SK-N-SH (cell line): Measurements from ENCODE around the gene NUP50. TPM values are rescaled to one million over a fixed set of nuclear protein-coding genes. Genes with fewer than 3 reads are reported as not detected.
A peak's percentile ranks its signal among the peaks of the same experiment; 100 is the strongest.

Experiments used
- CTCF ChIA-PET: fragments of 300-600, 350-600 bp; formaldehyde crosslinking; extraction: SDS; loops from one replicate; lab custom pipeline; 2021; lab: Yijun Ruan, JAX
- POLR2A ChIA-PET: fragments of 350-600 bp; sonication (Branson Sonifier 250); formaldehyde crosslinking; extraction: SDS; loops from one replicate; lab custom pipeline; 2020; ENCODE audit warnings: antibody characterized with exemption, inconsistent platforms; lab: Yijun Ruan, JAX
- DNase-seq: peaks from one replicate; pipeline ENCODE4 v3.0.0; 2012
- H2AFZ ChIP-seq: fragments of 200-600 bp; sonication (generic); 2 replicates; pipeline ENCODE4 v1.8.1; 2016; ENCODE audit warnings: antibody characterized with exemption, mild to moderate bottlenecking, low read depth
- H3F3A ChIP-seq: fragments of 200-600 bp; sonication (generic); replicated peaks from 2 replicates; pipeline ENCODE3; 2016; ENCODE audit warnings: antibody characterized with exemption, mild to moderate bottlenecking; ENCODE audit not compliant: insufficient read depth
- H3K27ac ChIP-seq, 2 experiments: fragments of 200-500 bp in 1 of 2; fragments of 200-600 bp in 1 of 2; sonication (Bioruptor generic) in 1 of 2; sonication (generic), shearing (Covaris generic) in 1 of 2; 2 replicates each; pipeline versions ENCODE4 v1.5.1 to v1.6.1; 2014 to 2016; ENCODE audit warnings: low read depth in 2 of 2, inconsistent platforms in 1 of 2, low read length in 1 of 2, mild to moderate bottlenecking in 1 of 2, mixed read lengths in 1 of 2
- H3K27me3 ChIP-seq: fragments of 200-600 bp; sonication (generic), shearing (Covaris generic); 2 replicates; pipeline ENCODE4 v1.6.1; 2016; ENCODE audit warnings: mixed run types; ENCODE audit not compliant: insufficient read depth
- H3K36me3 ChIP-seq, 2 experiments: fragments of 200-500 bp in 1 of 2; fragments of 200-600 bp in 1 of 2; sonication (Bioruptor generic) in 1 of 2; sonication (generic) in 1 of 2; replicated peaks in 1 of 2; 2 replicates each; pipeline versions ENCODE3 to v1.5.1; 2014 to 2016; ENCODE audit warnings: low read length in 1 of 2, mild to moderate bottlenecking in 1 of 2; ENCODE audit not compliant: insufficient read depth in 2 of 2, control insufficient read depth in 1 of 2
- H3K4me1 ChIP-seq, 2 experiments: fragments of 200-500 bp in 1 of 2; fragments of 200-600 bp in 1 of 2; sonication (Bioruptor generic) in 1 of 2; sonication (generic), shearing (Covaris generic) in 1 of 2; 2 replicates each; pipeline versions ENCODE4 v1.5.1 to v1.6.1; 2014 to 2016; ENCODE audit warnings: low read depth in 1 of 2, low read length in 1 of 2, mixed run types in 1 of 2; ENCODE audit not compliant: insufficient read depth in 2 of 2, control insufficient read depth in 1 of 2
- H3K4me2 ChIP-seq: fragments of 200-600 bp; sonication (generic), shearing (Covaris generic); 2 replicates; pipeline ENCODE4 v1.6.1; 2017; ENCODE audit warnings: mixed run types
- H3K4me3 ChIP-seq, 2 experiments: fragments of 200-500 bp in 1 of 2; fragments of 200-600 bp in 1 of 2; sonication (Bioruptor generic) in 1 of 2; sonication (generic), shearing (Covaris generic) in 1 of 2; 2 replicates each; pipeline versions ENCODE4 v1.5.1 to v1.8.1; 2014 to 2016; ENCODE audit warnings: low read depth in 2 of 2, inconsistent platforms in 1 of 2, low read length in 1 of 2, mild to moderate bottlenecking in 1 of 2, mixed read lengths in 1 of 2, moderate library complexity in 1 of 2
- H3K79me2 ChIP-seq: fragments of 200-600 bp; sonication (generic); 2 replicates; pipeline ENCODE4 v1.8.1; 2017; ENCODE audit warnings: mild to moderate bottlenecking; ENCODE audit not compliant: insufficient read depth
- H3K9ac ChIP-seq: fragments of 200-600 bp; sonication (generic); 2 replicates; pipeline ENCODE4 v1.6.1; 2017; ENCODE audit warnings: mixed run types
- H3K9me2 ChIP-seq: fragments of 200-600 bp; sonication (generic); 2 replicates; pipeline ENCODE4 v1.6.1; 2017; ENCODE audit warnings: mixed run types
- H3K9me3 ChIP-seq: fragments of 200-600 bp; sonication (generic); 2 replicates; pipeline ENCODE4 v1.6.1; 2017; ENCODE audit warnings: mixed run types, mild to moderate bottlenecking, moderate library complexity
- H4K20me1 ChIP-seq: fragments of 200-600 bp; sonication (generic); 2 replicates; pipeline ENCODE4 v1.6.1; 2017; ENCODE audit warnings: mild to moderate bottlenecking, mixed run types; ENCODE audit not compliant: insufficient read depth
- EP300 ChIP-seq, 2 experiments: IDR thresholded peaks; 2 replicates each; pipeline versions ENCODE4 v1.4.0 to v1.6.1; 2012; ENCODE audit warnings: borderline replicate concordance in 1 of 2, low read depth in 1 of 2, low read length in 1 of 2
- EZH2phosphoT487 ChIP-seq: fragments of 200-600 bp; sonication (generic); IDR thresholded peaks from 2 replicates; pipeline ENCODE4 v1.6.1; 2017; ENCODE audit warnings: low read depth, mixed run types, mild to moderate bottlenecking, antibody characterized with exemption, moderate library complexity, borderline replicate concordance
- FOXJ3 ChIP-seq: sonication (generic); formaldehyde crosslinking; IDR thresholded peaks from 2 replicates; pipeline ENCODE4 v1.5.1; 2020; ENCODE audit warnings: mild to moderate bottlenecking, missing genetic modification reagents
- IRF3 ChIP-seq: fragments of 150-350 bp; IDR thresholded peaks from 2 replicates; pipeline ENCODE4 v1.6.1; 2016; ENCODE audit warnings: mild to moderate bottlenecking, low read depth, low read length
- MEF2A ChIP-seq: IDR thresholded peaks from 2 replicates; pipeline ENCODE4 v1.4.0; 2012; ENCODE audit warnings: low read depth, borderline replicate concordance
- NFIC ChIP-seq: IDR thresholded peaks from 2 replicates; pipeline ENCODE4 v1.4.0; 2012; ENCODE audit warnings: borderline replicate concordance
- NRF1 ChIP-seq: IDR thresholded peaks from 2 replicates; pipeline ENCODE4 v1.6.1; 2012; ENCODE audit warnings: low read depth, mild to moderate bottlenecking, low read length
- POLR2AphosphoS5 ChIP-seq: IDR thresholded peaks from 2 replicates; pipeline ENCODE4 v1.6.1; 2012; ENCODE audit warnings: low read depth, low read length
- RXRA ChIP-seq: IDR thresholded peaks from 2 replicates; pipeline ENCODE4 v1.4.0; 2012; ENCODE audit warnings: low read depth, mild to moderate bottlenecking, borderline replicate concordance
- SIN3A ChIP-seq: IDR thresholded peaks from 2 replicates; pipeline ENCODE4 v1.6.1; 2012; ENCODE audit warnings: low read depth, mild to moderate bottlenecking, low read length, moderate library complexity, borderline replicate concordance
- SMC3 ChIP-seq: IDR thresholded peaks from 2 replicates; pipeline ENCODE4 v1.6.1; 2012; ENCODE audit warnings: low read depth, low read length, improper control_type of control experiment
- TAF1 ChIP-seq: IDR thresholded peaks from 2 replicates; pipeline ENCODE4 v1.6.1; 2012; ENCODE audit warnings: low read depth, mild to moderate bottlenecking, low read length, moderate library complexity, borderline replicate concordance
- TEAD4 ChIP-seq: IDR thresholded peaks from 2 replicates; pipeline ENCODE4 v1.4.0; 2012; ENCODE audit warnings: mild to moderate bottlenecking, borderline replicate concordance; ENCODE audit not compliant: insufficient read depth
- YY1 ChIP-seq: IDR thresholded peaks from 2 replicates; pipeline ENCODE4 v1.4.0; 2012; ENCODE audit warnings: low read depth, mild to moderate bottlenecking
- WGBS: methylation state at CpG from one replicate; pipeline ENCODE4 v1.1.6; 2017; ENCODE audit warnings: low lambda C conversion rate; 5-methylcytosine and 5-hydroxymethylcytosine counted together
- polyA plus RNA-seq, 3 experiments: library from polyadenylated mRNA; depleted of rRNA; stranded (reverse); fragments of >200 nt; gene quantifications; 2 replicates each; pipeline ENCODE4 v1.2.3, GENCODE V29; 2012
- TF ChIP-seq, protein P1 (sequence below): fragments of 150-350 bp; IDR thresholded peaks from 2 replicates; pipeline ENCODE4 v1.6.1; 2017; ENCODE audit warnings: antibody characterized with exemption, low read length, low read depth, borderline replicate concordance
- TF ChIP-seq, protein P2 (sequence below): IDR thresholded peaks from 2 replicates; pipeline ENCODE4 v1.4.0; 2012; ENCODE audit warnings: low read depth, borderline replicate concordance
- TF ChIP-seq, protein P3 (sequence below): IDR thresholded peaks from 2 replicates; pipeline ENCODE4 v1.4.0; 2012; ENCODE audit warnings: low read depth

Gene NUP50
- polyA plus RNA-seq, 1 of the 3 experiments (the other 2 are of a cell fraction) = 4.7 TPM

DNA sequence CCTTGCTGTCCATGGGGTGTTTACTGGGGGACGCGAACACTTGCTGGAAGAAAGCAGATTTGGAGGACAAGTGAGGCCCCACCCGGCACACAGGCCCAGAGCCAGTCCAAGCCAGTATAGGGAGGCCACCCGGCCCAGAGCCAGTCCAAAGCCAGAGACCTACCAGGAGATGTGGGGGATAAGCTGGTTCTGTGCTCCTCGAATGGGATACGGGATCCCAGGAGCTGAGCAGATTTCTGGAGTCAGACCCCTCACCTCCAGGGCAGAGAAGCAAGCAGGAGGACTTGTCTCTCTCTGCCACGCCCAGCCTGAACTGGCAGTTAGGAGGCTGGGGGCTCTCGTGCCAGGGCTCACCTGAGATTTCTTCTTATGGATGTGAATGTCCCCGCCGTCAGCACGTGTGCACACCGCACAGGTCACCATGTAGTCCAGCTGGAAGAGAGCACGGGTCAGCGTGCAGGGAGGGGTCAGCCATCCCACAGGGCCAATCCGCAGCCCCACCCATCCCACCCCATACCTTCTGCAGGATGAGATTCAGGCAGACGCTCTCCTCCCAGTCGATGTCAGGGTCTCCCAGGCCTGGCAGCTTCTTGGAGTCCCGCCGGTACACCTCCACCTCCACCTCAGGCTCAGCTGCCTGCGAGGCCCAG is 41.7 kb downstream of the NUP50 start:
- Histone ChIP-seq H3K4me2 (no peak overlapping the region), H3K4me1 (peaks cover 7 to 18% of the 10 kb centered on the region in 2 experiments; a peak in 2 of 4 replicates), H3K9me2 (no peaks in the 10 kb centered on the region), H3K9me3 (no peaks in the 10 kb centered on the region), H3K27me3 (no peaks in the 10 kb centered on the region), H3K9ac (no peak overlapping the region), H3K4me3 (no peak overlapping the region), H3K27ac (no peak overlapping the region), H4K20me1 (peaks cover 11% of the 10 kb centered on the region; the same call in 1 of the 2 replicates), H3K79me2 (peaks cover 13% of the 10 kb centered on the region), H2AFZ (no peak overlapping the region), H3F3A (peaks cover 4% of the 10 kb centered on the region), H3K36me3 (peaks cover 7 to 42% of the 10 kb centered on the region in 2 experiments)
- CTCF ChIA-PET = no interaction called here
- TF ChIP-seq NRF1 (no peak), YY1 (no peak), IRF3 (no peak), TEAD4 (no peak), NFIC (no peak), RXRA (no peak), FOXJ3 (no peak), TAF1 (no peak), MEF2A (no peak), SIN3A (no peak), EP300 (IDR thresholded peaks at IDR 0.05; ENCODE audit: borderline replicate concordance in 1 of 2, low read depth in 1 of 2, low read length in 1 of 2) (no peak), POLR2AphosphoS5 (no peak), SMC3 (no peak), EZH2phosphoT487 (no peak)
- TF ChIP-seq, protein P1, sequence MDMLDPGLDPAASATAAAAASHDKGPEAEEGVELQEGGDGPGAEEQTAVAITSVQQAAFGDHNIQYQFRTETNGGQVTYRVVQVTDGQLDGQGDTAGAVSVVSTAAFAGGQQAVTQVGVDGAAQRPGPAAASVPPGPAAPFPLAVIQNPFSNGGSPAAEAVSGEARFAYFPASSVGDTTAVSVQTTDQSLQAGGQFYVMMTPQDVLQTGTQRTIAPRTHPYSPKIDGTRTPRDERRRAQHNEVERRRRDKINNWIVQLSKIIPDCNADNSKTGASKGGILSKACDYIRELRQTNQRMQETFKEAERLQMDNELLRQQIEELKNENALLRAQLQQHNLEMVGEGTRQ = no peak
- TF ChIP-seq, protein P2, sequence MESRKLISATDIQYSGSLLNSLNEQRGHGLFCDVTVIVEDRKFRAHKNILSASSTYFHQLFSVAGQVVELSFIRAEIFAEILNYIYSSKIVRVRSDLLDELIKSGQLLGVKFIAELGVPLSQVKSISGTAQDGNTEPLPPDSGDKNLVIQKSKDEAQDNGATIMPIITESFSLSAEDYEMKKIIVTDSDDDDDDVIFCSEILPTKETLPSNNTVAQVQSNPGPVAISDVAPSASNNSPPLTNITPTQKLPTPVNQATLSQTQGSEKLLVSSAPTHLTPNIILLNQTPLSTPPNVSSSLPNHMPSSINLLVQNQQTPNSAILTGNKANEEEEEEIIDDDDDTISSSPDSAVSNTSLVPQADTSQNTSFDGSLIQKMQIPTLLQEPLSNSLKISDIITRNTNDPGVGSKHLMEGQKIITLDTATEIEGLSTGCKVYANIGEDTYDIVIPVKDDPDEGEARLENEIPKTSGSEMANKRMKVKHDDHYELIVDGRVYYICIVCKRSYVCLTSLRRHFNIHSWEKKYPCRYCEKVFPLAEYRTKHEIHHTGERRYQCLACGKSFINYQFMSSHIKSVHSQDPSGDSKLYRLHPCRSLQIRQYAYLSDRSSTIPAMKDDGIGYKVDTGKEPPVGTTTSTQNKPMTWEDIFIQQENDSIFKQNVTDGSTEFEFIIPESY = no peak
- TF ChIP-seq, protein P3, sequence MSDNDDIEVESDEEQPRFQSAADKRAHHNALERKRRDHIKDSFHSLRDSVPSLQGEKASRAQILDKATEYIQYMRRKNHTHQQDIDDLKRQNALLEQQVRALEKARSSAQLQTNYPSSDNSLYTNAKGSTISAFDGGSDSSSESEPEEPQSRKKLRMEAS = no peak
- WGBS = 94% methylated on average over 8 of the region's 20 CpGs
- POLR2A ChIA-PET = interaction anchor here (0.6 kb wide), 1 partner anchor 169 kb away, joined by 3 read pairs; no protein-coding TSS in a partner anchor
- DNase-seq = peak; percentile 4
